Neural cell (in vitro differentiated cells): Measurements from ENCODE around the gene MIPOL1. TPM values are rescaled to one million over a fixed set of nuclear protein-coding genes. Genes with fewer than 3 reads are reported as not detected.

Source experiments
- H2AFZ ChIP-seq: fragments of 200-600, 300-800 bp; sonication (generic), shearing (Covaris generic); 2 replicates; pipeline ENCODE4 v1.6.0; 2014; ENCODE audit warnings: low read depth, mild to moderate bottlenecking, antibody characterized with exemption, low read length, moderate library complexity
- H3F3A ChIP-seq: fragments of 200-600 bp; shearing (Covaris generic); 2 replicates; pipeline ENCODE4 v1.6.1; 2016; ENCODE audit warnings: mild to moderate bottlenecking, moderate library complexity, mixed read lengths, antibody characterized with exemption, low read length; ENCODE audit not compliant: insufficient read depth, poor library complexity, severe bottlenecking
- H3K27ac ChIP-seq: fragments of 200-600, 300-800 bp; sonication (generic), shearing (Covaris generic); 2 replicates; pipeline ENCODE4 v1.5.1; 2014; ENCODE audit warnings: mild to moderate bottlenecking, low read length, moderate library complexity
- H3K27me3 ChIP-seq: fragments of 300-800, 200-600 bp; sonication (generic), shearing (Covaris generic); 2 replicates; pipeline ENCODE4 v1.6.0; 2014; ENCODE audit warnings: mild to moderate bottlenecking, low read depth, low read length, moderate library complexity; ENCODE audit not compliant: insufficient read depth
- H3K36me3 ChIP-seq: fragments of 300-800, 200-600 bp; sonication (generic), shearing (Covaris generic); 2 replicates; pipeline ENCODE4 v1.5.1; 2014; ENCODE audit warnings: mild to moderate bottlenecking, antibody characterized with exemption, low read length, moderate library complexity; ENCODE audit not compliant: insufficient read depth
- H3K4me2 ChIP-seq: fragments of 300-800, 200-600 bp; sonication (generic), shearing (Covaris generic); 2 replicates; pipeline ENCODE4 v1.6.0; 2014; ENCODE audit warnings: mild to moderate bottlenecking, low read length
- H3K4me3 ChIP-seq: fragments of 300-800, 200-600 bp; sonication (generic), shearing (Covaris generic); 2 replicates; pipeline ENCODE4 v1.5.1; 2014; ENCODE audit warnings: mild to moderate bottlenecking, low read length, moderate library complexity
- H3K79me2 ChIP-seq: fragments of 200-600 bp; shearing (Covaris generic); replicated peaks from 2 replicates; pipeline ENCODE4 v1.6.0; 2014; ENCODE audit warnings: mild to moderate bottlenecking, low read length, moderate library complexity; ENCODE audit not compliant: insufficient read depth
- H3K9ac ChIP-seq: fragments of 300-800, 200-600 bp; sonication (generic), shearing (Covaris generic); 2 replicates; pipeline ENCODE4 v1.6.1; 2016; ENCODE audit warnings: mild to moderate bottlenecking, low read length, mixed read lengths
- H3K9me2 ChIP-seq: fragments of 200-600 bp; shearing (Covaris generic); 2 replicates; pipeline ENCODE4 v1.6.1; 2016; ENCODE audit warnings: mild to moderate bottlenecking, low read length, mixed read lengths; ENCODE audit not compliant: insufficient read depth
- H3K9me3 ChIP-seq: fragments of 200-600, 300-800 bp; sonication (generic), shearing (Covaris generic); 2 replicates; pipeline ENCODE4 v1.6.1; 2016; ENCODE audit warnings: mild to moderate bottlenecking, mixed run types, low read length, moderate library complexity, mixed read lengths
- H4K20me1 ChIP-seq: fragments of 200-600 bp; shearing (Covaris generic); 2 replicates; pipeline ENCODE4 v1.6.1; 2016; ENCODE audit warnings: mild to moderate bottlenecking, mixed run types; ENCODE audit not compliant: insufficient read depth
- CTCF ChIP-seq: fragments of 450-650 bp; IDR thresholded peaks from 2 replicates; pipeline ENCODE4 v1.5.1; 2014; ENCODE audit warnings: antibody characterized with exemption, mild to moderate bottlenecking, moderate library complexity; ENCODE audit not compliant: poor library complexity, severe bottlenecking
- EP300 ChIP-seq: fragments of 450-650 bp; conservative IDR thresholded peaks from 2 replicates; pipeline ENCODE4 v1.6.1; 2014; ENCODE audit warnings: antibody characterized with exemption, mild to moderate bottlenecking, moderate library complexity; ENCODE audit not compliant: poor library complexity, severe bottlenecking
- EZH2 ChIP-seq: fragments of 200-600, 300-800 bp; shearing (Covaris generic), sonication (generic); IDR thresholded peaks from 2 replicates; pipeline ENCODE4 v1.6.1; 2014; ENCODE audit warnings: antibody characterized with exemption, low read length, borderline replicate concordance, mild to moderate bottlenecking; ENCODE audit not compliant: insufficient read depth, poor library complexity, severe bottlenecking
- MXI1 ChIP-seq: fragments of 450-650 bp; conservative IDR thresholded peaks from 2 replicates; pipeline ENCODE4 v1.6.1; 2014; ENCODE audit warnings: antibody characterized with exemption, mild to moderate bottlenecking; ENCODE audit not compliant: poor library complexity, severe bottlenecking
- POLR2AphosphoS5 ChIP-seq: IDR thresholded peaks from 2 replicates; pipeline ENCODE4 v1.6.1; 2012
- RAD21 ChIP-seq: fragments of 450-650 bp; conservative IDR thresholded peaks from 2 replicates; pipeline ENCODE4 v1.6.1; 2014; ENCODE audit warnings: antibody characterized with exemption, mild to moderate bottlenecking, moderate library complexity
- REST ChIP-seq: IDR thresholded peaks from 2 replicates; pipeline ENCODE4 v1.6.1; 2012; ENCODE audit warnings: borderline replicate concordance
- SMC3 ChIP-seq: fragments of 450-650 bp; conservative IDR thresholded peaks from 2 replicates; pipeline ENCODE4 v1.6.1; 2014; ENCODE audit warnings: antibody characterized with exemption, mild to moderate bottlenecking, moderate library complexity; ENCODE audit not compliant: poor library complexity
- TAF1 ChIP-seq: IDR thresholded peaks from 2 replicates; pipeline ENCODE4 v1.6.1; 2012; ENCODE audit warnings: low read depth
- polyA plus RNA-seq: library from polyadenylated mRNA; depleted of rRNA; stranded (reverse); fragments of >200 nt; gene quantifications from 2 replicates; pipeline ENCODE4 v1.2.3, GENCODE V29; 2014

MIPOL1 gene
- polyA plus RNA-seq, 1 donor from 2014 or later = 1.3 TPM

- H3K9me3 ChIP-seq = no peaks in the 10 kb centered on the region
- H3K4me2 ChIP-seq = no peak overlapping the region
- no peaks in the 10 kb centered on the region for H4K20me1 ChIP-seq
- H3F3A ChIP-seq = no peaks in the 10 kb centered on the region
- H3K27ac ChIP-seq = no peak overlapping the region
- no peak overlapping the region for H3K9ac ChIP-seq
- no peaks in the 10 kb centered on the region for H3K27me3 ChIP-seq
- H3K36me3 ChIP-seq = no peaks in the 10 kb centered on the region
- H3K79me2 ChIP-seq = no peaks in the 10 kb centered on the region
- TF ChIP-seq CTCF = no peak
- no peak for TF ChIP-seq SMC3
- no peak for TF ChIP-seq POLR2AphosphoS5
- TF ChIP-seq RAD21 = no peak
- TF ChIP-seq TAF1 = no peak
- no peak for TF ChIP-seq REST
- TF ChIP-seq MXI1 = no peak
- TF ChIP-seq EP300 = no peak
- no peak for TF ChIP-seq EZH2
- no peak overlapping the region for H2AFZ ChIP-seq
- H3K4me3 ChIP-seq = no peak overlapping the region
- no peaks in the 10 kb centered on the region for H3K9me2 ChIP-seq
These were observed 275.2 kb downstream of the MIPOL1 start for GRCh38 chr14:37472906-37473305.

- Histone ChIP-seq H3K27me3 (no peaks in the 10 kb centered on the region), H3K9me2 (no peaks in the 10 kb centered on the region), H3K27ac (no peak overlapping the region), H3K36me3 (no peaks in the 10 kb centered on the region), H3K9ac (no peak overlapping the region), H3K4me3 (no peak overlapping the region), H3K4me2 (no peak overlapping the region), H3K9me3 (no peaks in the 10 kb centered on the region), H4K20me1 (no peaks in the 10 kb centered on the region), H2AFZ (no peak overlapping the region), H3F3A (no peaks in the 10 kb centered on the region), H3K79me2 (no peaks in the 10 kb centered on the region)
- TF ChIP-seq SMC3 (no peak), MXI1 (no peak)
These were observed 276.5 kb downstream of the MIPOL1 start for GRCh38 chr14:37474191-37474590.
